B cell (primary cell): ENCODE data around the gene BMAL1. TPM values are rescaled to one million over a fixed set of nuclear protein-coding genes. Genes with fewer than 3 reads are reported as not detected.

Experiments
- ATAC-seq: fragments of 200-7000 bp; cut with Tn5 transposase; one replicate; pipeline ENCODE4 v1.10.0; 2021; ENCODE audit warnings: low read depth, mild to moderate bottlenecking, moderate number of reproducible peaks, moderate library complexity
- CTCF ChIA-PET: fragments of 350-600 bp; sonication (Branson Sonifier 250); formaldehyde crosslinking; loops from one replicate; lab custom pipeline; 2021; ENCODE audit warnings: antibody characterized with exemption, inconsistent platforms; lab: Charles Lee
- POLR2A ChIA-PET: fragments of 350-600 bp; sonication (Branson Sonifier 250); formaldehyde crosslinking; loops from one replicate; lab custom pipeline; 2021; ENCODE audit warnings: antibody characterized with exemption; lab: Charles Lee
- DNase-seq: peaks from one replicate; pipeline ENCODE4 v3.0.0; 2013
- H2AFZ ChIP-seq: 2 replicates; pipeline ENCODE4 v1.6.1; 2012; ENCODE audit warnings: mild to moderate bottlenecking, low read depth, low read length; ENCODE audit not compliant: insufficient read depth, poor library complexity, severe bottlenecking
- H3K27ac ChIP-seq, 2 donors: 1 replicate in 1 of 2; 2 replicates in 1 of 2; pipeline ENCODE4 v1.5.1; 2012 to 2013; ENCODE audit warnings: low read length in 2 of 2, mild to moderate bottlenecking in 2 of 2, moderate library complexity in 1 of 2
- H3K27me3 ChIP-seq, 4 experiments: fragments of 200-600 bp in 1 of 4; sonication (generic) in 1 of 4; replicated peaks in 1 of 4; 1 replicate in 2 of 4; 2 replicates in 2 of 4; pipeline versions ENCODE4 v1.6.1 to v1.7.0; 2013 to 2016; ENCODE audit warnings: low read length in 3 of 4, mild to moderate bottlenecking in 2 of 4, mixed read lengths in 1 of 4, moderate library complexity in 1 of 4; ENCODE audit not compliant: insufficient read depth in 4 of 4, control insufficient read depth in 3 of 4; ENCODE audit errors: control extremely low read depth in 1 of 4
- H3K36me3 ChIP-seq, 2 experiments: replicated peaks in 1 of 2; 1 replicate in 1 of 2; 2 replicates in 1 of 2; pipeline versions ENCODE4 v1.6.1 to v1.7.1; 2013; ENCODE audit warnings: low read length in 1 of 2; ENCODE audit not compliant: insufficient read depth in 2 of 2, control insufficient read depth in 1 of 2; ENCODE audit errors: control extremely low read depth in 1 of 2, extremely low read depth in 1 of 2
- H3K4me1 ChIP-seq, 2 donors: fragments of 200-600 bp in 1 of 2; sonication (generic) in 1 of 2; 1 replicate in 1 of 2; 2 replicates in 1 of 2; pipeline versions ENCODE4 v1.5.1 to v1.6.1; 2013 to 2017; ENCODE audit warnings: low read length in 2 of 2; ENCODE audit not compliant: control insufficient read depth in 2 of 2, insufficient read depth in 2 of 2
- H3K4me2 ChIP-seq: replicated peaks from 2 replicates; pipeline ENCODE3; 2012; ENCODE audit warnings: mild to moderate bottlenecking, low read depth, low read length; ENCODE audit not compliant: poor library complexity, severe bottlenecking
- H3K4me3 ChIP-seq, 5 experiments: fragments of 200-600 bp in 1 of 5; sonication (generic) in 1 of 5; 1 replicate in 3 of 5; 2 replicates in 2 of 5; pipeline versions ENCODE4 v1.5.1 to v1.7.0; 2011 to 2016; ENCODE audit warnings: low read length in 4 of 5, mild to moderate bottlenecking in 4 of 5, low read depth in 2 of 5, control low read depth in 1 of 5, moderate library complexity in 1 of 5; ENCODE audit not compliant: insufficient read depth in 1 of 5; ENCODE audit errors: control extremely low read depth in 1 of 5, extremely low read depth in 1 of 5
- H3K79me2 ChIP-seq: fragments of 200-600 bp; sonication (generic); one replicate; pipeline ENCODE4 v1.6.0; 2016; ENCODE audit warnings: low read length; ENCODE audit not compliant: control insufficient read depth, insufficient read depth
- H3K9ac ChIP-seq: fragments of 200-600 bp; sonication (generic); 2 replicates; pipeline ENCODE4 v1.6.1; 2017; ENCODE audit warnings: mild to moderate bottlenecking, low read length, moderate library complexity
- H3K9me3 ChIP-seq, 3 donors: one replicate each; pipeline versions ENCODE4 v1.6.1 to v1.7.1; 2013; ENCODE audit warnings: low read length in 2 of 3; ENCODE audit not compliant: control insufficient read depth in 2 of 3, insufficient read depth in 1 of 3; ENCODE audit errors: control extremely low read depth in 1 of 3
- H4K20me1 ChIP-seq: 2 replicates; pipeline ENCODE4 v1.6.0; 2012; ENCODE audit warnings: mild to moderate bottlenecking, low read length; ENCODE audit not compliant: insufficient read depth, control insufficient read depth, poor library complexity, severe bottlenecking
- H3K27ac Mint-ChIP-seq: one replicate; pipeline ENCODE4 v1.8.0; 2021; ENCODE audit warnings: mixed read lengths
- H3K27me3 Mint-ChIP-seq: one replicate; pipeline ENCODE4 v1.8.0; 2021; ENCODE audit warnings: mixed read lengths
- H3K4me1 Mint-ChIP-seq: one replicate; pipeline ENCODE4 v1.8.0; 2021; ENCODE audit warnings: mixed read lengths
- H3K4me3 Mint-ChIP-seq: one replicate; pipeline ENCODE4 v1.8.0; 2021; ENCODE audit warnings: mixed read lengths
- H3K9me3 Mint-ChIP-seq: one replicate; pipeline ENCODE4 v1.8.0; 2022; ENCODE audit warnings: mixed read lengths; ENCODE audit not compliant: insufficient read depth
- CTCF ChIP-seq: fragments of 200-600 bp; IDR thresholded peaks from one replicate; pipeline ENCODE4 v1.8.0; 2022; ENCODE audit warnings: antibody characterized with exemption, mild to moderate bottlenecking
- EZH2 ChIP-seq: IDR thresholded peaks from 2 replicates; pipeline ENCODE4 v1.6.1; 2012; ENCODE audit warnings: borderline replicate concordance, low read depth, mild to moderate bottlenecking, moderate library complexity, low read length; ENCODE audit not compliant: insufficient read depth, poor library complexity, severe bottlenecking
- WGBS: methylation state at CpG from one replicate; pipeline ENCODE4 v1.1.5; 2013; ENCODE audit warnings: missing lambda C conversion rate; ENCODE audit not compliant: insufficient coverage; 5-methylcytosine and 5-hydroxymethylcytosine counted together
- intact Hi-C: fragments of 100-400 bp; cut with micrococcal nuclease; formaldehyde crosslinking; loops from one replicate; pipeline ENCODE4 v1.10.0; 2022
- polyA plus RNA-seq: library from polyadenylated mRNA; depleted of rRNA; stranded (reverse); fragments of >200 nt; gene quantifications from 2 replicates; pipeline ENCODE4 v1.2.3, GENCODE V29; 2012
- total RNA-seq, 2 donors: library from RNA; stranded (reverse); fragments of 120-200 nt in 1 of 2; gene quantifications; 1 replicate in 1 of 2; 2 replicates in 1 of 2; pipeline versions ENCODE4 v1.2.3 to v1.2.4, GENCODE V29; 2013 to 2022

Gene BMAL1
- total and polyA plus RNA-seq, 2 donors (not counting 1 experiment from before 2014, with no cell fraction given), result 8.6 to 39.1 TPM

DNA sequence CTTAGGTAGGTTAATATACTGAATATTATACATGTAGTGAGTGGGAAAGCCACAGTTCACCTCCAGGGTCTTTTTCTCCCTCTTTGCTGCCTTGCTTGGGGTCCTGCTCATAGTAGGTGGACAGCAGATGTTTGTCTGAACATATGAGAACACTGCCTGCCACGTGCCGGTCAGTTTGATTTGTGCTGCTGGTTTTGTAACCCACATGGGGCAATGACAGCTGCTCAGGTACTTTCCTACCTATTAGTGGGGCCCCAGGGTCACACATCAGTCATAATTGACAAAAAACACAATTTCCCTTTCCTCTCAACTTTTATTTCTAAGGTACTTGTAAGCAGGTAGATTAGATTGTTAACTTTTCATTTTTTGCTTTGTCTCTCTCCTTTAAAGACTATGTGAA, 43.8 kb downstream of the BMAL1 start:
- no peak for TF ChIP-seq CTCF
- no peak for TF ChIP-seq EZH2
- Histone ChIP-seq H3K27me3 (no peaks in the 10 kb centered on the region), H3K79me2 (peaks cover 36% of the 10 kb centered on the region), H3K36me3 (peaks cover 0 to 2% of the 10 kb centered on the region in 2 experiments), H3K4me3 (no peak overlapping the region), H2AFZ (no peak overlapping the region), H3K4me2 (no peak overlapping the region), H4K20me1 (peaks cover 5% of the 10 kb centered on the region), H3K4me1 (peaks cover 7 to 11% of the 10 kb centered on the region in 2 donors), H3K27ac (no peak overlapping the region), H3K9me3 (no peaks in the 10 kb centered on the region), H3K9ac (no peak overlapping the region)
- CTCF ChIA-PET, result no interaction called here
- no peak for DNase-seq
- intact Hi-C loops, result no loop called here
- Mint-ChIP-seq H3K4me3 (no peak overlapping the region), H3K9me3 (no peaks in the 10 kb centered on the region), H3K27ac (no peak overlapping the region), H3K4me1 (peaks cover 27% of the 10 kb centered on the region), H3K27me3 (no peaks in the 10 kb centered on the region)
- no peak for ATAC-seq
- POLR2A ChIA-PET, result no interaction called here
- WGBS, result 60% methylated on average over 1 of the region's 2 CpGs

- DNase-seq (no peak), ATAC-seq (no peak)
- TF ChIP-seq EZH2 (no peak), CTCF (no peak)
- H3K9me3 Mint-ChIP-seq, result no peaks in the 10 kb centered on the region
- no peak overlapping the region for H3K9ac ChIP-seq
- H2AFZ ChIP-seq, result no peak overlapping the region
- intact Hi-C loops, result no loop called here
- no peaks in the 10 kb centered on the region for H3K27me3 Mint-ChIP-seq
- WGBS, result 97% methylated on average over 7 of the region's 8 CpGs
- H3K27me3 ChIP-seq, result no peaks in the 10 kb centered on the region
- peaks cover 1 to 14% of the 10 kb centered on the region in 2 experiments for H3K36me3 ChIP-seq
- H4K20me1 ChIP-seq, result peaks cover 5% of the 10 kb centered on the region
- H3K9me3 ChIP-seq, result no peaks in the 10 kb centered on the region
- H3K79me2 ChIP-seq, result peaks cover 33% of the 10 kb centered on the region
- peaks cover 0 to 2% of the 10 kb centered on the region in 2 donors for H3K4me1 ChIP-seq
- CTCF ChIA-PET, result no interaction called here
- no peak overlapping the region for H3K27ac ChIP-seq
- H3K4me3 Mint-ChIP-seq, result no peak overlapping the region
- H3K4me3 ChIP-seq, result no peak overlapping the region
- H3K4me1 Mint-ChIP-seq, result peaks cover 10% of the 10 kb centered on the region
- POLR2A ChIA-PET, result no interaction called here
- H3K27ac Mint-ChIP-seq, result no peak overlapping the region
- H3K4me2 ChIP-seq, result no peak overlapping the region
Observed at GRCh38 chr11:13324141-13324540, 46.6 kb downstream of the BMAL1 start.
